HUDEP-2 (cell line): Measurements from ENCODE around the gene ZDHHC20.
"Not testable (repeated sequence)": the region's sequence is repeated elsewhere in the genome, so short reads cannot be mapped to it uniquely, and the experiment has no call there.

Experiments used
- DNase-seq, 76 experiments: peaks; one replicate each; lab custom pipeline; 2025; ENCODE audit not compliant: unreplicated experiment in 76 of 76; lab: John Stamatoyannopoulos, UW

ZDHHC20 gene

GRCh38 chr13:21436582-21436981, 22.5 kb downstream of the ZDHHC20 start:
- no peak for DNase-seq

GRCh38 chr13:21435687-21436151, 23.4 kb downstream of the ZDHHC20 start:
- peak in 73 of 76 experiments; percentile 4 to 82 (median 52) for DNase-seq

- no peak for DNase-seq
Measured at GRCh38 chr13:21435231-21435630, 23.9 kb downstream of the ZDHHC20 start.

- DNase-seq: no peak
Measured at GRCh38 chr13:21434588-21434987, 24.5 kb downstream of the ZDHHC20 start.

- DNase-seq: no peak
Measured at GRCh38 chr13:21429211-21429610, 29.9 kb downstream of the ZDHHC20 start.

GRCh38 chr13:21427741-21428140, 31.4 kb downstream of the ZDHHC20 start:
- no peak for DNase-seq

GRCh38 chr13:21426238-21426637, 32.9 kb downstream of the ZDHHC20 start:
- no peak for DNase-seq

- no peak for DNase-seq
Measured at GRCh38 chr13:21420706-21421105, 38.4 kb downstream of the ZDHHC20 start.

- no peak for DNase-seq
Measured at GRCh38 chr13:21413013-21413412, 46.1 kb downstream of the ZDHHC20 start.

- not testable (repeated sequence) for DNase-seq
Measured at GRCh38 chr13:21410453-21410852, 48.6 kb downstream of the ZDHHC20 start.

GRCh38 chr13:21405309-21405708, 53.8 kb downstream of the ZDHHC20 start:
- no peak for DNase-seq

GRCh38 chr13:21402586-21403307, 56.4 kb downstream of the ZDHHC20 start:
- DNase-seq: peak in 1 of 76 experiments; percentile 5

GRCh38 chr13:21399741-21400140, 59.4 kb downstream of the ZDHHC20 start:
- no peak for DNase-seq

- no peak for DNase-seq
Measured at GRCh38 chr13:21395953-21396352, 63.1 kb downstream of the ZDHHC20 start.

- no peak for DNase-seq
Measured at GRCh38 chr13:21389124-21389523, 70.0 kb downstream of the ZDHHC20 start.

- no peak for DNase-seq
Measured at GRCh38 chr13:21385710-21386109, 73.4 kb downstream of the ZDHHC20 start.

- DNase-seq: peak in 6 of 76 experiments; percentile 4 to 34 (median 14)
Measured at GRCh38 chr13:21383090-21383489, 76.0 kb downstream of the ZDHHC20 start.

GRCh38 chr13:21376998-21377985, 81.8 kb downstream of the ZDHHC20 start:
- peak in 16 of 76 experiments; percentile 1 to 40 (median 7) for DNase-seq

- DNase-seq: no peak
Measured at GRCh38 chr13:21372530-21372929, 86.6 kb downstream of the ZDHHC20 start.

- no peak for DNase-seq
Measured at GRCh38 chr13:21371011-21371410, 88.1 kb downstream of the ZDHHC20 start.

GRCh38 chr13:21365574-21365973, 93.5 kb downstream of the ZDHHC20 start:
- no peak for DNase-seq
